ENCODE data around the gene ACE2. TPM values are rescaled to one million over a fixed set of nuclear protein-coding genes. Genes with fewer than 3 reads are reported as not detected.

Gene ACE2
- total RNA-seq, 1 donor from 2014 or later = not detected

DNA sequence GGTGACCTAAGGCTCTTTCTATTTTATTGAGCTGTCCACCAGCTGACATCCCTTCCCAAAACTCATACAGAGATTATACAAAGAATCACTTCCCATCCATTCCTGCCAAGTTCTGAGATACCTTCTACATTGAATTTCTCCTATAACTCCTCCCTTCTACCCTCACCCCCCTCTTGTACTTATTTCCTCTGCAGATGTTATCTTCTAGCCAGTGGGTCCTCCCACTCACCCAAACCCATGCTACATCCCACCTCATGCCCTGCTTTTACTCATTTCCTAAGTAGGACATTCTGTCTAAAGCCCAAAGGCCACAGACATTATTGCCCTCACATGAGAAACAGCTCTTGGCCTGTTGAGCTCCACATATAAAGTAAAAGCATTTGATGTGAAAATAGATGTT is 71.6 kb downstream of the ACE2 start:
- H3K9me3 Mint-ChIP-seq = no peaks in the 10 kb centered on the region
- CTCF ChIA-PET = no interaction called here
- TF ChIP-seq, protein P1, sequence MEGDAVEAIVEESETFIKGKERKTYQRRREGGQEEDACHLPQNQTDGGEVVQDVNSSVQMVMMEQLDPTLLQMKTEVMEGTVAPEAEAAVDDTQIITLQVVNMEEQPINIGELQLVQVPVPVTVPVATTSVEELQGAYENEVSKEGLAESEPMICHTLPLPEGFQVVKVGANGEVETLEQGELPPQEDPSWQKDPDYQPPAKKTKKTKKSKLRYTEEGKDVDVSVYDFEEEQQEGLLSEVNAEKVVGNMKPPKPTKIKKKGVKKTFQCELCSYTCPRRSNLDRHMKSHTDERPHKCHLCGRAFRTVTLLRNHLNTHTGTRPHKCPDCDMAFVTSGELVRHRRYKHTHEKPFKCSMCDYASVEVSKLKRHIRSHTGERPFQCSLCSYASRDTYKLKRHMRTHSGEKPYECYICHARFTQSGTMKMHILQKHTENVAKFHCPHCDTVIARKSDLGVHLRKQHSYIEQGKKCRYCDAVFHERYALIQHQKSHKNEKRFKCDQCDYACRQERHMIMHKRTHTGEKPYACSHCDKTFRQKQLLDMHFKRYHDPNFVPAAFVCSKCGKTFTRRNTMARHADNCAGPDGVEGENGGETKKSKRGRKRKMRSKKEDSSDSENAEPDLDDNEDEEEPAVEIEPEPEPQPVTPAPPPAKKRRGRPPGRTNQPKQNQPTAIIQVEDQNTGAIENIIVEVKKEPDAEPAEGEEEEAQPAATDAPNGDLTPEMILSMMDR (IDR thresholded peaks at IDR 0.05) = no peak
- no peak overlapping the region for H3K4me3 Mint-ChIP-seq
- ATAC-seq (ENCODE audit: low read depth) (no peak), DNase-seq (no peak)
- no peaks in the 10 kb centered on the region for H3K36me3 Mint-ChIP-seq (ENCODE audit: low read depth)
- H3K4me1 Mint-ChIP-seq = no peaks in the 10 kb centered on the region
- intact Hi-C loops (cut with micrococcal nuclease) = no loop called here
- no peak overlapping the region for H3K27ac Mint-ChIP-seq
- POLR2A ChIA-PET = no interaction called here
- H3K27me3 Mint-ChIP-seq = no peaks in the 10 kb centered on the region

DNA sequence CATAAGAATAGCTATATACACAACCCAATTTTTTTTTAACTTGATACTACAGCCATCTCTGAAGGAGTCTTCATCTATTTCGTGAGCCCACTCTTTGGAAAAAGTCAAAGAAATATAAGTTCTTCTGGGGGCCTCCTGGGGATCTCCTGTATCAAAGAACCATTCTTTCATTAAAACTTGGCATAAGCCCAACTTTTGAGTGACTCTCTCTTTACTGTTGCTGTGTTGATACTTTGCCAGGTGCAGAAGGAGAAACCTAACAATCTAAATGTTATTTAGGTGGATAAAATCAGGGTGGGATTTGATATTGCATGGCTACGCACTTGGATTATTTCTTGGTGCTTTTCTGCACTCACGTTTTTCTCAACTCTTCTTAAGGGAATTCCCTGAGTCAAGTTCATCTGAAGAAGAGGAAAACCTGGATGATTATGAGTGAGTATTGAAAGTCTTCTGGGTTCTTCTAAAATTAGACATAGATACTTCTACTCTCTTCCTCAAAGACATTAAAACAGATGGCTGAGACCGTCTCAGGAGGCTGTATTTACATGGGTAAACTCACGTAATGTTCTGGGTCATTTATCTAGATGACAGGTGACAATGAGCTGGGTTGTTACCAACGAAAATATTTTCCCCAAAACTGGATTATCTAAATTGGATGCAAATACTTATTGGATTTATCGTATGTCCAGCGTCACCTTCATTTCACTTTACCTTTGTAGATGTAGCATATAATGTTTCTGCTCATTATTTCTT is 74.9 kb downstream of the ACE2 start:
- no peak for ATAC-seq (ENCODE audit: low read depth)
- Mint-ChIP-seq H3K4me3 (no peak overlapping the region), H3K27ac (no peak overlapping the region), H3K9me3 (no peaks in the 10 kb centered on the region), H3K36me3 (ENCODE audit: low read depth) (no peaks in the 10 kb centered on the region), H3K4me1 (no peaks in the 10 kb centered on the region), H3K27me3 (no peaks in the 10 kb centered on the region)
- TF ChIP-seq, protein P1 (IDR thresholded peaks at IDR 0.05) = no peak
- no peak for DNase-seq
- POLR2A ChIA-PET = no interaction called here
- CTCF ChIA-PET = no interaction called here
- intact Hi-C loops (cut with micrococcal nuclease) = no loop called here

- H3K27ac Mint-ChIP-seq = no peak overlapping the region
- ChIA-PET POLR2A (no interaction called here), CTCF (no interaction called here)
- H3K36me3 Mint-ChIP-seq (ENCODE audit: low read depth) = no peaks in the 10 kb centered on the region
- no peak overlapping the region for H3K4me3 Mint-ChIP-seq
- ATAC-seq (ENCODE audit: low read depth) = no peak
- intact Hi-C loops (cut with micrococcal nuclease) = no loop called here
- TF ChIP-seq, protein P1 (IDR thresholded peaks at IDR 0.05) = no peak
- no peaks in the 10 kb centered on the region for H3K4me1 Mint-ChIP-seq
- H3K27me3 Mint-ChIP-seq = no peaks in the 10 kb centered on the region
- no peaks in the 10 kb centered on the region for H3K9me3 Mint-ChIP-seq
- DNase-seq = no peak
Measured at GRCh38 chrX:15524417-15524816, 76.3 kb downstream of the ACE2 start.

GRCh38 chrX:15523088-15523487 is 77.7 kb downstream of the ACE2 start:
- no peak for ATAC-seq (ENCODE audit: low read depth)
- TF ChIP-seq, protein P1 (IDR thresholded peaks at IDR 0.05) = no peak
- POLR2A ChIA-PET = no interaction called here
- Mint-ChIP-seq H3K4me1 (no peaks in the 10 kb centered on the region), H3K27ac (no peak overlapping the region), H3K36me3 (ENCODE audit: low read depth) (no peaks in the 10 kb centered on the region), H3K27me3 (no peaks in the 10 kb centered on the region), H3K9me3 (no peaks in the 10 kb centered on the region), H3K4me3 (no peak overlapping the region)
- intact Hi-C loops (cut with micrococcal nuclease) = no loop called here
- CTCF ChIA-PET = no interaction called here
- no peak for DNase-seq

DNA sequence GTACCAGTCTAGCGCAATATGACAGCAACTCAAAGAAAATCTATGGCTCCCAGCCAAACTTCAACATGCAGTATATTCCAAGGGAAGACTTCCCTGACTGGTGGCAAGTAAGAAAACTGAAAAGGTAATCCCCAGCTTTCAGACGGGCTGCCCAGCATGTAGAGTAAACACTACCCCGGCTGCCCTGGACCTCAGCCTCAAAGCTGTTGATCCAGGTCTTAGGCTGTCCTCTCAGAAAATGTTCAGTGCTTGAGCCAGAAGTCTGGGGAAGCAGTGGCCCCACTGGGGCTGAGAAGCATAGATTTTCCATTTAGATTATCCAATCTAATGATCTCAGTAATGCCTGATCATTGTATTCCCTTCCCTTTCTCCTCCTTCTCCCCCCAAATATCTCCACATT is 78.3 kb downstream of the ACE2 start:
- H3K4me3 Mint-ChIP-seq = no peak overlapping the region
- H3K36me3 Mint-ChIP-seq (ENCODE audit: low read depth) = no peaks in the 10 kb centered on the region
- POLR2A ChIA-PET = no interaction called here
- H3K27me3 Mint-ChIP-seq = no peaks in the 10 kb centered on the region
- CTCF ChIA-PET = no interaction called here
- H3K9me3 Mint-ChIP-seq = no peaks in the 10 kb centered on the region
- TF ChIP-seq, protein P1 (IDR thresholded peaks at IDR 0.05) = no peak
- intact Hi-C loops (cut with micrococcal nuclease) = no loop called here
- H3K27ac Mint-ChIP-seq = no peak overlapping the region
- DNase-seq (no peak), ATAC-seq (ENCODE audit: low read depth) (no peak)
- H3K4me1 Mint-ChIP-seq = no peaks in the 10 kb centered on the region

Measured in activated B cell treated with CpG ODN at 0.5 μM for 24 hours (primary cell).